GM12801 (cell line): ENCODE results near the gene CAMK1G.

Experiments
- CTCF ChIP-seq: IDR thresholded peaks from one replicate; pipeline ENCODE4 v1.5.1; 2011; ENCODE audit warnings: control low read depth; ENCODE audit not compliant: insufficient read length; ENCODE audit errors: extremely low read depth

Gene CAMK1G

GRCh38 chr1:209601809-209602657, 18.5 kb downstream of the CAMK1G start:
- no peak for TF ChIP-seq CTCF

- TF ChIP-seq CTCF: no peak
These were observed 20.4 kb downstream of the CAMK1G start for GRCh38 chr1:209603877-209604276.

GRCh38 chr1:209607102-209607794, 23.7 kb downstream of the CAMK1G start:
- no peak for TF ChIP-seq CTCF

GRCh38 chr1:209607795-209608178, 24.3 kb downstream of the CAMK1G start:
- TF ChIP-seq CTCF: no peak

GRCh38 chr1:209609041-209609790, 25.7 kb downstream of the CAMK1G start:
- no peak for TF ChIP-seq CTCF

- TF ChIP-seq CTCF: no peak
These were observed 26.5 kb downstream of the CAMK1G start for GRCh38 chr1:209609791-209610630.
